Activated naive CD8-positive, alpha-beta T cell treated with anti-CD3 and anti-CD28 coated beads, Interleukin-2, amount 10 ng/mL, durations not matched to agents 7 days and 5 days (primary cell): ENCODE measurements around the gene MIF4GD. TPM values are rescaled to one million over a fixed set of nuclear protein-coding genes. Genes with fewer than 3 reads are reported as not detected.

Source experiments
- ATAC-seq: fragments of 150-1000 bp; cut with Tn5 transposase; one replicate; pipeline ENCODE4 v1.10.0; 2021; ENCODE audit warnings: low read depth, moderate library complexity
- POLR2A ChIA-PET: fragments of 350-600 bp; sonication (Branson Sonifier 250); formaldehyde crosslinking; loops from one replicate; lab custom pipeline; 2021; ENCODE audit warnings: antibody characterized with exemption; lab: Charles Lee
- DNase-seq: peaks from one replicate; pipeline ENCODE4 v3.0.0; 2021
- H3K27ac Mint-ChIP-seq: one replicate; pipeline ENCODE4 v1.8.0; 2022; ENCODE audit warnings: mild to moderate bottlenecking, mixed read lengths
- H3K27me3 Mint-ChIP-seq: one replicate; pipeline ENCODE4 v1.8.0; 2022; ENCODE audit warnings: mild to moderate bottlenecking, moderate library complexity, mixed read lengths
- H3K36me3 Mint-ChIP-seq: one replicate; pipeline ENCODE4 v1.8.0; 2021; ENCODE audit warnings: mild to moderate bottlenecking, mixed read lengths
- H3K4me1 Mint-ChIP-seq: one replicate; pipeline ENCODE4 v1.8.0; 2021; ENCODE audit warnings: mixed read lengths
- H3K4me3 Mint-ChIP-seq: one replicate; pipeline ENCODE4 v1.8.0; 2022; ENCODE audit warnings: mild to moderate bottlenecking, moderate library complexity, mixed read lengths
- H3K9me3 Mint-ChIP-seq: one replicate; pipeline ENCODE4 v1.8.0; 2021; ENCODE audit warnings: mixed read lengths
- total RNA-seq, 2 experiments: library from RNA; stranded (reverse); gene quantifications; one replicate each; pipeline ENCODE4 v1.2.3, GENCODE V29; 2021

Gene MIF4GD
- total RNA-seq, 2 experiments from 2014 or later, result 44.4 to 44.8 TPM

- H3K36me3 Mint-ChIP-seq, result peaks cover 8% of the 10 kb centered on the region
- peaks cover 21% of the 10 kb centered on the region for H3K4me1 Mint-ChIP-seq
- no peak overlapping the region for H3K27ac Mint-ChIP-seq
- DNase-seq, result no peak
- ATAC-seq, result no peak
- H3K4me3 Mint-ChIP-seq, result no peak overlapping the region
- H3K9me3 Mint-ChIP-seq, result no peaks in the 10 kb centered on the region
- H3K27me3 Mint-ChIP-seq, result no peaks in the 10 kb centered on the region
- POLR2A ChIA-PET, result interaction anchor here (0.7 to 6.7 kb wide), 3 partner anchors 14 to 52 kb away, joined by 3 to 138 read pairs (median 86); partner anchors contain the start of genes GGA3, MRPS7 and SLC25A19
Observed at GRCh38 chr17:75273977-75274708, 3.1 kb upstream of the MIF4GD start.

GRCh38 chr17:75272848-75273184 is 1.8 kb upstream of the MIF4GD start:
- ATAC-seq, result no peak
- DNase-seq, result no peak
- no peaks in the 10 kb centered on the region for H3K9me3 Mint-ChIP-seq
- H3K27ac Mint-ChIP-seq, result peak overlapping the region; percentile 89
- peak overlapping the region; percentile 89 for H3K4me3 Mint-ChIP-seq
- peaks cover 27% of the 10 kb centered on the region for H3K4me1 Mint-ChIP-seq
- peaks cover 10% of the 10 kb centered on the region for H3K36me3 Mint-ChIP-seq
- POLR2A ChIA-PET, result interaction anchor here (1.5 to 6.7 kb wide), 3 partner anchors 12 to 65 kb away, joined by 3 to 138 read pairs (median 86); partner anchors contain the start of genes GGA3, MRPS7 and SLC25A19
- no peaks in the 10 kb centered on the region for H3K27me3 Mint-ChIP-seq

- H3K36me3 Mint-ChIP-seq, result peaks cover 10% of the 10 kb centered on the region
- H3K4me1 Mint-ChIP-seq, result peaks cover 28% of the 10 kb centered on the region
- peak overlapping the region; percentile 89 for H3K27ac Mint-ChIP-seq
- no peak for ATAC-seq
- no peaks in the 10 kb centered on the region for H3K9me3 Mint-ChIP-seq
- DNase-seq, result no peak
- H3K27me3 Mint-ChIP-seq, result no peaks in the 10 kb centered on the region
- POLR2A ChIA-PET, result interaction anchor here (1.3 to 6.7 kb wide), 9 partner anchors 12 to 216 kb away, joined by 3 to 138 read pairs (median 11); partner anchors contain the start of genes GGA3, GRB2, MRPS7 and SLC25A19
- H3K4me3 Mint-ChIP-seq, result peak overlapping the region; percentile 89
Observed at GRCh38 chr17:75271955-75272847, 1.2 kb upstream of the MIF4GD start.

- H3K4me3 Mint-ChIP-seq, result peak overlapping the region; percentile 89
- H3K36me3 Mint-ChIP-seq, result peaks cover 13% of the 10 kb centered on the region
- H3K27me3 Mint-ChIP-seq, result no peaks in the 10 kb centered on the region
- peak; percentile 79 for ATAC-seq
- peak overlapping the region; percentile 89 for H3K27ac Mint-ChIP-seq
- POLR2A ChIA-PET, result interaction anchor here (0.6 to 6.7 kb wide), 39 partner anchors 8 to 398 kb away, joined by 3 to 138 read pairs (median 4); partner anchors contain the start of genes ARMC7, FDXR, GGA3 and GRB2
- no peaks in the 10 kb centered on the region for H3K9me3 Mint-ChIP-seq
- H3K4me1 Mint-ChIP-seq, result peaks cover 28% of the 10 kb centered on the region
- DNase-seq, result peak; percentile 98
Observed at GRCh38 chr17:75271233-75271954, 363 bp upstream of the MIF4GD start.

- Mint-ChIP-seq H3K4me3 (peak overlapping the region; percentile 88), H3K27ac (peak overlapping the region; percentile 88), H3K27me3 (no peaks in the 10 kb centered on the region), H3K36me3 (peaks cover 12% of the 10 kb centered on the region), H3K4me1 (peaks cover 28% of the 10 kb centered on the region), H3K9me3 (no peaks in the 10 kb centered on the region)
- DNase-seq (peak; percentile 80), ATAC-seq (peak; percentile 41)
- POLR2A ChIA-PET, result interaction anchor here (0.6 to 6.7 kb wide), 42 partner anchors 9 to 397 kb away, joined by 3 to 138 read pairs (median 4); partner anchors contain the start of genes ARMC7, FDXR, GGA3 and GRB2
Observed at GRCh38 chr17:75270218-75270965, 639 bp downstream of the MIF4GD start.

GRCh38 chr17:75269844-75270217 is 1.2 kb downstream of the MIF4GD start:
- H3K4me1 Mint-ChIP-seq, result peaks cover 28% of the 10 kb centered on the region
- H3K27me3 Mint-ChIP-seq, result no peaks in the 10 kb centered on the region
- peak overlapping the region; percentile 88 for H3K27ac Mint-ChIP-seq
- POLR2A ChIA-PET, result interaction anchor here (0.6 to 6.7 kb wide), 17 partner anchors 9 to 308 kb away, joined by 3 to 138 read pairs (median 4); partner anchors contain the start of genes GGA3, MRPS7, SLC25A19 and TSEN54
- H3K4me3 Mint-ChIP-seq, result peak overlapping the region; percentile 88
- ATAC-seq (no peak), DNase-seq (no peak)
- no peaks in the 10 kb centered on the region for H3K9me3 Mint-ChIP-seq
- H3K36me3 Mint-ChIP-seq, result peaks cover 9% of the 10 kb centered on the region

- ATAC-seq, result no peak
- Mint-ChIP-seq H3K9me3 (no peaks in the 10 kb centered on the region), H3K4me3 (no peak overlapping the region), H3K27ac (no peak overlapping the region), H3K36me3 (peaks cover 6% of the 10 kb centered on the region), H3K4me1 (peaks cover 21% of the 10 kb centered on the region), H3K27me3 (no peaks in the 10 kb centered on the region)
- POLR2A ChIA-PET, result no interaction called here
- DNase-seq, result no peak
Observed at GRCh38 chr17:75267411-75268232, 3.4 kb downstream of the MIF4GD start.

- H3K4me1 Mint-ChIP-seq, result peaks cover 24% of the 10 kb centered on the region
- DNase-seq (no peak), ATAC-seq (no peak)
- POLR2A ChIA-PET, result no interaction called here
- no peaks in the 10 kb centered on the region for H3K27me3 Mint-ChIP-seq
- no peaks in the 10 kb centered on the region for H3K9me3 Mint-ChIP-seq
- H3K36me3 Mint-ChIP-seq, result peaks cover 6% of the 10 kb centered on the region
- no peak overlapping the region for H3K27ac Mint-ChIP-seq
- no peak overlapping the region for H3K4me3 Mint-ChIP-seq
Observed at GRCh38 chr17:75267153-75267410, 3.9 kb downstream of the MIF4GD start.

- POLR2A ChIA-PET, result no interaction called here
Observed at GRCh38 chr17:75266316-75267152, 4.5 kb downstream of the MIF4GD start.

GRCh38 chr17:75265614-75266315 is 5.3 kb downstream of the MIF4GD start:
- H3K9me3 Mint-ChIP-seq, result no peaks in the 10 kb centered on the region
- H3K36me3 Mint-ChIP-seq, result peaks cover 7% of the 10 kb centered on the region
- no peak overlapping the region for H3K27ac Mint-ChIP-seq
- POLR2A ChIA-PET, result no interaction called here
- no peak overlapping the region for H3K4me3 Mint-ChIP-seq
- H3K4me1 Mint-ChIP-seq, result peaks cover 22% of the 10 kb centered on the region
- no peak for DNase-seq
- no peaks in the 10 kb centered on the region for H3K27me3 Mint-ChIP-seq
- ATAC-seq, result no peak

More at GRCh38 chr17:75266316-75267152, 4.5 kb downstream of the MIF4GD start:
- ATAC-seq, result no peak
- Mint-ChIP-seq H3K27ac (peak overlapping the region; percentile 34), H3K27me3 (no peaks in the 10 kb centered on the region), H3K36me3 (peaks cover 7% of the 10 kb centered on the region), H3K4me3 (no peak overlapping the region), H3K4me1 (peaks cover 22% of the 10 kb centered on the region), H3K9me3 (no peaks in the 10 kb centered on the region)
- DNase-seq, result no peak
